Tibial nerve (tissue), 4 donors: Measurements from ENCODE around the gene PTGIS.

Experiments
- CTCF ChIP-seq, 5 experiments: fragments of 200-600 bp in 3 of 5; fragments of 450-650 bp in 2 of 5; sonication (generic) in 3 of 5; IDR thresholded peaks; one replicate each; pipeline ENCODE4 v1.5.1; 2016 to 2019; ENCODE audit warnings: antibody characterized with exemption in 5 of 5, mild to moderate bottlenecking in 3 of 5, moderate library complexity in 2 of 5
- EP300 ChIP-seq, 2 donors: sonication (generic); formaldehyde crosslinking; IDR thresholded peaks; one replicate each; pipeline ENCODE4 v1.6.1; 2017; ENCODE audit warnings: antibody characterized with exemption in 2 of 2, mild to moderate bottlenecking in 1 of 2

- TF ChIP-seq CTCF (IDR thresholded peaks at IDR 0.05): no peak
- no peak for TF ChIP-seq EP300 (IDR thresholded peaks at IDR 0.05)
Measured at GRCh38 chr20:49580813-49581174, 12.9 kb upstream of the PTGIS start.
